ENCODE results near the gene ARL6IP4. TPM values are rescaled to one million over a fixed set of nuclear protein-coding genes. Genes with fewer than 3 reads are reported as not detected.

The ARL6IP4 gene
- polyA plus RNA-seq, 2 donors, result 161 to 184 TPM

DNA sequence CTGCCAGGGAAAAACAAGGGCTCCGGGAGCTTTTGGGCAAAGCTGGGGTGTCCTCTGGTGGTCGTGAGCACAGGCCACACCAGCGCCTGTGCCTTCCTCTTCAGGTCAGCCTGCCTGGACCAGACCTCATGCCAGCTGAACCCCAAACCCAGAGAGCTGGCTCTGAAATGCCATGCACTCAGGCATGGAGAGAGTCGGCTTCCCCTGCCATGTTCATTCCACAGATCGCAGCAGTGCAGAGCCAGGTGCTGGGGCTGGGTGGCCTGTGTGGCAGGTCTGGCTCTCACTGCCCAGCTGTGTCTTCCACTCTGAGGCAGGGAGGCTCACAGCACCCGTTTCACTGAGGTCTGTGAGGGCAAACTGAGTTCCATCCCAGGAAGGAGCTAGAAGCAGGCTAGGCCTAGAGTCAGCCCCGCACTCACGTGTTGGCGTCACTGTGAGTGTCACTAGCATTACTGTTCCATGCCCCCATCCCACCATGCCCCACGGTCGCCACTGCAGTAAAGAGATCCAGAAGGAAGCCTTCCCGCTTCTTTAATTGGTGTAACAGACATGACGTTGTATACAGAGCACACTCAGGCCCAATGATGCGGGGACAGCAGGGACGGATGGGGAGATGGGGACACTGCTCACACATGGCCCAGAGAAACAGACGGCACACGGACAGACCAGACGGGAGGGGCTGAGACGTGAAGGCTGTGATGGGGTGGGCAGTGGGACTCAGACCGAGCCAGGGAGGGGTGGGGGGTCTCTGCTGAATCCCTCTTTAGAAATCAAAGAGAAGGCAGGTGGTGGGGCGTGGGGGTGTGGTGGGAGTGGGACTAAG is 2.7 kb downstream of the ARL6IP4 start:
- H3K4me3 ChIP-seq (ENCODE audit: low read depth in 1 of 2, low read length in 2 of 2), result no peak overlapping the region
- peak overlapping the region in 1 of 2 donors; percentile 2 for H3K27ac ChIP-seq (ENCODE audit: low read depth in 2 of 2, low read length in 1 of 2)
- H3K4me1 ChIP-seq (ENCODE audit: control insufficient read depth in 2 of 2, insufficient read depth in 2 of 2, low read length in 1 of 2), result peaks cover 18 to 37% of the 10 kb centered on the region in 2 donors
- H3K9me3 ChIP-seq (ENCODE audit: control insufficient read depth in 2 of 2, insufficient read depth in 1 of 2, low read depth in 1 of 2, low read length in 1 of 2), result no peaks in the 10 kb centered on the region
- peaks cover 0 to 47% of the 10 kb centered on the region in 2 donors for H3K36me3 ChIP-seq (ENCODE audit: control insufficient read depth in 2 of 2, insufficient read depth in 2 of 2, low read length in 1 of 2)
- WGBS, 2 donors, result 72 to 73% methylated on average over 20 to 21 of the region's 21 CpGs
- H3K27me3 ChIP-seq (ENCODE audit: control insufficient read depth in 1 of 2, insufficient read depth in 2 of 2, low read length in 2 of 2), result no peaks in the 10 kb centered on the region

DNA sequence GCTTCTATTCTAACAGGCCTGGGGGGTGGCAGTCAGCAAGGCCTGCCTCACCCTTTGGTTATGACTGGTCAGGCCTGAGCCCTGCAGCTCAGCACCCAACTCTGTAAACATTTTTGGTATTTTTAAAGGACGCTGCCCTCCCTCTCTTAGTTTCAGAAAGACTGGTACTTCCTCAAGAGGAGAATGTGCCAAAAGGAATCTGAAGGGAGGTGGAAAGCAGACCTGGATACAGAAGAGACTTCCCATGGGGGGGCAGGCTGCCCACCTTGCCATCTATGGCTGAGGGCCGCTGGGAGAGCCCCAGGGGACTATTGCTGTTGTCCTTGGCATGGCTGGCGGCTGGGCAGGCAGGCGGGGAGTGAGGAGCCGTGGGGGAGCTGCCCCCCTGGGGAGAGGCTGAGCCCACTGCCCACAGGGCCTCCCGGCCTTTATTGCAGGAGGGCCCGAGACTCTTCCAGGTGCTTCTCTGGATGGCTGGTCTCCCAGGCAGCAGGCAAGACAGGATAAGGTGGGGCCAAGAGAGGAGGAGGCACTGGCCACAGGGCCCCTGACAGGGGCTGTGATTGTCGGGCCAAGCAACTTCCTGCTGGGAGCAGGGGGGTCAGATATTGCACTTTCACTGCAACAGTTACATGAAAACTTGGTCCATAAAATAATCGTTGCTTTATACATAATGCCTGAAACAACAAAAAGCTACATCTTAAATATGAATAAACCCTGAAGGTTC is 3.5 kb downstream of the ARL6IP4 start:
- H3K27me3 ChIP-seq (ENCODE audit: control insufficient read depth in 1 of 2, insufficient read depth in 2 of 2, low read length in 2 of 2), result no peaks in the 10 kb centered on the region
- no peaks in the 10 kb centered on the region for H3K9me3 ChIP-seq (ENCODE audit: control insufficient read depth in 2 of 2, insufficient read depth in 1 of 2, low read depth in 1 of 2, low read length in 1 of 2)
- H3K4me3 ChIP-seq (ENCODE audit: low read depth in 1 of 2, low read length in 2 of 2), result no peak overlapping the region
- H3K36me3 ChIP-seq (ENCODE audit: control insufficient read depth in 2 of 2, insufficient read depth in 2 of 2, low read length in 1 of 2), result peaks cover 0 to 48% of the 10 kb centered on the region in 2 donors
- H3K4me1 ChIP-seq (ENCODE audit: control insufficient read depth in 2 of 2, insufficient read depth in 2 of 2, low read length in 1 of 2), result peaks cover 18 to 34% of the 10 kb centered on the region in 2 donors
- 35 to 44% methylated on average over 9 of the region's 9 CpGs for WGBS, 2 donors
- H3K27ac ChIP-seq (ENCODE audit: low read depth in 2 of 2, low read length in 1 of 2), result peak overlapping the region in 1 of 2 donors; percentile 14

DNA sequence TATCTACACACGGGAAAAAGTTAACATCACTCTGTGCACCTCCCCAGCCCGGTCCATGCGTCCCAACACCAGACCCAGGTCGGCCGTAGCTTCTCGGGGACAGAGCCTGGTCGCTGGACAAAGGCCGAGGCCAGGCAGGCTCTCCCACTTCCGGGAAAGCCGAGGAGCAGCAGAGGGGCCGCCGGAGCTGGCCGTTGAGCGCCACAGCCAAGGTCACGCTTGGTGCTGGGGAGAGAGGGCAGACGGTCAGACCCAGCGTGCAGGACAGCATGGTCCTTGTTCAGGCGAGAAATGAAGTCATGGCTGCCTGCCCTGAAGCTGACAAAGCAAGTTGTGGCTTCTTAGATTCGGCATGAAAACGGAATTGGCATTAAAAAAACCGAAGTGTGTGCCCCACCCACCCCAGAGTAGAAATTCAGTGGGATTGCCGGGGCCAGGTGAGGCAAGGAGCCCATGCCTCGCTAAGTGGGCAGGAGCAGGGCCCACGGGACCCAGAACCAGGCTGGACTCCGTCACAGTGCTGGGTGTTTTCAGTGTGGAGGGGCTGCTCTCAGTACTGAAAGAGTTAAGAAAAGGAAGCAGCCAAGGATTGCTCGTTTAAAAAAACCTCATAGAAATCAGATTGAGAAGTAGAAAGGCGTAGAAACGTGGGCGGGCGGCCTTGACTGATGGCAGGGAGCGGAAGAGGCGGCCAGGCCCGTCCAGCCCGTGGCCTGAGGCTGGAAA is 4.3 kb downstream of the ARL6IP4 start:
- Histone ChIP-seq H3K4me1 (ENCODE audit: control insufficient read depth in 2 of 2, insufficient read depth in 2 of 2, low read length in 1 of 2) (peaks cover 14 to 31% of the 10 kb centered on the region in 2 donors), H3K36me3 (ENCODE audit: control insufficient read depth in 2 of 2, insufficient read depth in 2 of 2, low read length in 1 of 2) (peaks cover 0 to 48% of the 10 kb centered on the region in 2 donors), H3K27ac (ENCODE audit: low read depth in 2 of 2, low read length in 1 of 2) (peak overlapping the region in 1 of 2 donors; percentile 61), H3K27me3 (ENCODE audit: control insufficient read depth in 1 of 2, insufficient read depth in 2 of 2, low read length in 2 of 2) (no peaks in the 10 kb centered on the region), H3K4me3 (ENCODE audit: low read depth in 1 of 2, low read length in 2 of 2) (no peak overlapping the region), H3K9me3 (ENCODE audit: control insufficient read depth in 2 of 2, insufficient read depth in 1 of 2, low read depth in 1 of 2, low read length in 1 of 2) (no peaks in the 10 kb centered on the region)
- 27 to 28% methylated on average over 34 of the region's 34 CpGs for WGBS, 2 donors

DNA sequence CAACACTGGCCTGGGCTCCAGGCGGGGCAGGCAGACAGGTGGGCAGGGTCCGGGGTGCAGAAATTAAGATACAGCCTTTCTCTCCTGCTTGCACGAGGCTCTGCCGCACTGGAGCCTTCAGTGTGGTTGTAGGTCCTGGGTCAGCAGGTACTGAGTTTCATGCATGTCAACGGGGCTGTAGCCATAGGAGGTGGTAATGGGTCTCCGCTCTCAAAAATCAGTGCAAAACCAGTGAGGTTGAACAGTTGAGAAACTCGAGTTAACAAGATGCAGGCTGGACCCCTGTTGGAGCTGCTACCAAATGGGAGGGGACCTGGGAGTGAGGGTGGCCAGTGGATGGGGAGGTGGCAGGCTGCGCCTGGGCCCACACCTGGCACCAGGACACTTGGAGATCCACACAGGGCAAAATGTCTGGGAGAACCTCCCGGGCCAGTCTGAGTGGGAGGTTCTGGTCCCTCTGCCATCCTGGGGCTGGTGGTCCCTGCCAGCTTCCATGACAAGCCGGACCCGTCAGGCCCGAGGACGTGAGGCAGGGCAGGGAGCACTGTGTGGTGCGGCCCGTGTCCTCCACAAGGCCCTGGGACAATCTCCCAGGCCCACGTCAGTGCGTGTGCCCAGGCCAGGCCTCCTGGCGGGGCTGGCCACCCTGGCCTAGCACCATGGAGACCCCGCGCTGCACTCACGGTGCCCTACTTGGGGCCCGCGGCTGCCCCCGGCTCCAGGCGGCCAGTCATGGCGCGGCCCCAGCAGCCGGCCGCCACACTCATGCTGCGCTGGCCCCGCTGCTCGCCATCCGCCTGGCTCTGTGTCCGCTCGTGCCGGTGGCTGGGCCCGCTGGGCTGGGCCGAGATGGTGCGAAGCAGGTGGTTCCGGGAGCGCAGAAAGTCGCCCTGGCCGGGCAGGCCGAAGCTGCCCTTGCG is 5.1 kb downstream of the ARL6IP4 start:
- Histone ChIP-seq H3K27me3 (ENCODE audit: control insufficient read depth in 1 of 2, insufficient read depth in 2 of 2, low read length in 2 of 2) (no peaks in the 10 kb centered on the region), H3K9me3 (ENCODE audit: control insufficient read depth in 2 of 2, insufficient read depth in 1 of 2, low read depth in 1 of 2, low read length in 1 of 2) (no peaks in the 10 kb centered on the region), H3K4me3 (ENCODE audit: low read depth in 1 of 2, low read length in 2 of 2) (no peak overlapping the region), H3K27ac (ENCODE audit: low read depth in 2 of 2, low read length in 1 of 2) (peak overlapping the region in 1 of 2 donors; percentile 14), H3K4me1 (ENCODE audit: control insufficient read depth in 2 of 2, insufficient read depth in 2 of 2, low read length in 1 of 2) (peaks cover 14 to 31% of the 10 kb centered on the region in 2 donors), H3K36me3 (ENCODE audit: control insufficient read depth in 2 of 2, insufficient read depth in 2 of 2, low read length in 1 of 2) (peaks cover 0 to 50% of the 10 kb centered on the region in 2 donors)
- WGBS, 2 donors, result 89% methylated on average over 45 of the region's 45 CpGs

DNA sequence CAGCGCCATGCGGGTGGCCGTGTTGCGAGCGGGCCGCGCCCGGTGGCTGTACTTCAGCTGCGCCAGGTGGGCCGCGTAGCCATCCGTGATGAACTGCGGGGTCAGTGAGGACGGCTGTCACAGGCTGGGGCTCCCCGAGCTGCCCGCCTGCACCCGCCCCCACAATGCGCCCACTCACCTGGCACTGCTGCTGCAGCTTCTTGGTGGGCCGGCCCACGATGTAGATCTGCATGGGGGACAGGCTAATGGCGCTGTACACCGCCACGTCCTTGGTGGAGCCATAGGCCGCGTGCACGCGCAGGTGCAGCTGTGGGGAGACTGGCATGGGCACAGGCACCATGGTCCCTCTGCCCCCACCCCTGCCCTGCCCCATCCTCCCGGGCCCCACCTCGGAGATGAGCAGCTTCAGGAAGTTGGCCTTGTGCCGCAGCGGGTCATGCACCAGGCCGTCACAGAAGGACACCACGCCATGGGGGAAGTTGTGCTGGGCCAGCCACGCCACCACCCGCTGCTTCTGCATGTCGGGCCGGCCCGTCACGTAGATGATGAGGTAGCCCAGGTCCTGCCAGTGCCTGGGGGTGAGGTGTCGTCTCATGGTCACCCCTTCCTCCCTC is 5.9 kb downstream of the ARL6IP4 start:
- no peaks in the 10 kb centered on the region for H3K27me3 ChIP-seq (ENCODE audit: control insufficient read depth in 1 of 2, insufficient read depth in 2 of 2, low read length in 2 of 2)
- no peaks in the 10 kb centered on the region for H3K9me3 ChIP-seq (ENCODE audit: control insufficient read depth in 2 of 2, insufficient read depth in 1 of 2, low read depth in 1 of 2, low read length in 1 of 2)
- no peak overlapping the region for H3K4me3 ChIP-seq (ENCODE audit: low read depth in 1 of 2, low read length in 2 of 2)
- H3K4me1 ChIP-seq (ENCODE audit: control insufficient read depth in 2 of 2, insufficient read depth in 2 of 2, low read length in 1 of 2), result peaks cover 12 to 30% of the 10 kb centered on the region in 2 donors
- H3K36me3 ChIP-seq (ENCODE audit: control insufficient read depth in 2 of 2, insufficient read depth in 2 of 2, low read length in 1 of 2), result peaks cover 0 to 54% of the 10 kb centered on the region in 2 donors
- 95 to 96% methylated on average over 39 to 40 of the region's 40 CpGs for WGBS, 2 donors
- H3K27ac ChIP-seq (ENCODE audit: low read depth in 2 of 2, low read length in 1 of 2), result no peak overlapping the region

DNA sequence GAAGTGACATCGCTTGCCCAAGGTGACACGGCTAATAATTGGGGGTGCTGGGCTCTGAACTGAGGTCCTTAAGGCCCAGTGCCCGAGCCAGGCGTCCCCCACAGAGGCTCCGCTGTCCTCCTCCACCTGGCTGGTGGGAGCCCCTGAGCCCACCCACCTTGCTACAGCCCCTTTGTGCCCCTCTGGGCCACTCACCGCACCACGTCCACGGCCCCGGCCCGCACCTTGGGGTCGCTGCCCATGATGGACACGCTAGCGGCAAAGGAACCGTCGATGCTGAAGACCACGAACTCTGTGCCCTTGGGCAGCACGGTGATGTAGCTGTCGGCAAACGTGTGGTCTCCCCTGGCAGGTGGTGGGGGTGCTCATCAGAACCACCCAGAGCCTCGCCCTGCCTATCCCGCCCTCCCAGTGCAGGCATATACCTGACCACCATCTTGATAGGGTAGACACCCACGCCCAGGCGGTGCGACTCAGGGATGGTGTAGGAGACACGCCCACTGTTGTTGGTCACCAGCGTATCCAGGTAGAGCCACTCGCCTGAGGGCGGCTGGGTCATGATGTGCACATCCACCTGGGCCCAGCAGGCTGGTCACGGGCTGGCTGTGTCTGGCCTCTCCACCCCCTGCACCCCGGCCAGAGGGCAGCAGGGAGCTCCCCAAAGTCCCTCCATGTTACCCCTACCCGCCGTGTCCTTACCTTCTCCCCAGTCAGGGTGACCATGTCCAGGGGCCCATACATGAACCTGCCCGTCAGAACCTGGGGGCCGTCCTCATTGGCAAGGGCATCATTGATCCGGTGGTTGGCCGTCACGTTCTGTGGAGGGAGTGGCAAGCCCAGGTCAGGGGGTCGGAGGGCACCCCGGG is 6.8 kb downstream of the ARL6IP4 start:
- H3K4me3 ChIP-seq (ENCODE audit: low read depth in 1 of 2, low read length in 2 of 2), result no peak overlapping the region
- no peak overlapping the region for H3K27ac ChIP-seq (ENCODE audit: low read depth in 2 of 2, low read length in 1 of 2)
- H3K9me3 ChIP-seq (ENCODE audit: control insufficient read depth in 2 of 2, insufficient read depth in 1 of 2, low read depth in 1 of 2, low read length in 1 of 2), result no peaks in the 10 kb centered on the region
- peaks cover 5 to 21% of the 10 kb centered on the region in 2 donors for H3K4me1 ChIP-seq (ENCODE audit: control insufficient read depth in 2 of 2, insufficient read depth in 2 of 2, low read length in 1 of 2)
- H3K36me3 ChIP-seq (ENCODE audit: control insufficient read depth in 2 of 2, insufficient read depth in 2 of 2, low read length in 1 of 2), result peaks cover 0 to 51% of the 10 kb centered on the region in 2 donors
- H3K27me3 ChIP-seq (ENCODE audit: control insufficient read depth in 1 of 2, insufficient read depth in 2 of 2, low read length in 2 of 2), result no peaks in the 10 kb centered on the region
- 90 to 92% methylated on average over 39 of the region's 39 CpGs for WGBS, 2 donors

DNA sequence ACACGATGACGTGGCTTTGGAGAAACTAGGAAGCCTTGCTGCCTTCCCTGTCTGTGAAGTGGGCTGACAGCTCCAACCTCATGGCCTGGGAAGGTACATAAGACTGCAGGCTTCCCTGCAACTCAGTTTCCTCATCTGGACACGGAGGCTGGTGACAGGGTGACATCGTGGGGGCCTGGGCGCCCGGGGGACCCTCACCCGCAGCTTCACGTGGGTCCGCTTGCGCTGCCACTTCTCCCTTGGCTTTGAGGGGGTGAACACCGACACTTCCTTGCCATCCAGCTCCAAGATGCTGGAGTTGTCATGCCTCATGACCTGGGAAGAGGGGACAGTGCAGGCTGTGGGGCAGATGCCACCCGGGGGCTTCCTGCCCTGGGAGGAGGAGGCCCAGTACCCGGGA is 7.6 kb downstream of the ARL6IP4 start:
- peaks cover 0 to 15% of the 10 kb centered on the region in 2 donors for H3K4me1 ChIP-seq (ENCODE audit: control insufficient read depth in 2 of 2, insufficient read depth in 2 of 2, low read length in 1 of 2)
- peaks cover 0 to 45% of the 10 kb centered on the region in 2 donors for H3K36me3 ChIP-seq (ENCODE audit: control insufficient read depth in 2 of 2, insufficient read depth in 2 of 2, low read length in 1 of 2)
- H3K9me3 ChIP-seq (ENCODE audit: control insufficient read depth in 2 of 2, insufficient read depth in 1 of 2, low read depth in 1 of 2, low read length in 1 of 2), result no peaks in the 10 kb centered on the region
- H3K4me3 ChIP-seq (ENCODE audit: low read depth in 1 of 2, low read length in 2 of 2), result no peak overlapping the region
- no peak overlapping the region for H3K27ac ChIP-seq (ENCODE audit: low read depth in 2 of 2, low read length in 1 of 2)
- WGBS, 2 donors, result 89% methylated on average over 13 of the region's 13 CpGs
- H3K27me3 ChIP-seq (ENCODE audit: control insufficient read depth in 1 of 2, insufficient read depth in 2 of 2, low read length in 2 of 2), result no peaks in the 10 kb centered on the region

DNA sequence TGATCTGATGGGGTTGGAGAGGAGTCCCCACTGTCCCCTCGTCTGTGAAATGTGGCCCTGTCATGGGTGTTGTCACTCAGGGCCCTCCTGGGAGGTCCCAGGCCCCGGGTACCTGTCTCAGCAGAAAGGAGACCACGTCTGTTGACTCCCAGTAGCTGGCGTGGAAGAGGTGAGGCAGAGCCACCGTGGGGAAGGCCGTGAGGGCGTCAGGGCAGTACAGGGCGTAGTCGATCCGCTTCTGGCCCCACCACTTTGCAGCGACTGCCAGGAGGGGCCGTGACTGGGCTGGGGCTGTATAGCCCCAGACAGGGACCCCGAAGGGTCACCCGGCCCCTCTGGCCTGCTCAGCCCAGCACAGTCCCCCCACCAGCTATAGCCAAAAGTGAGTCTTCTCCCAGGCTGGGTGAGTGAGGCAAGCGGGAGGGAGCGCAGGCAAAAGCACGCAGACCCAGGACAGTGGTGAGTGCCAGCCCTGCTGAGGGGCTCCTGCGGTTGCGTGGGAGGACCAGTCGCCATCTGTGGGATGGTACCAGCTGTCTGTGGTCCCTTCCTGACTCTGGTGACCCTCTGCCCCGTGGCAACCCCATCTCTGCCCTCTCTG is 8.2 kb downstream of the ARL6IP4 start:
- 88% methylated on average over 21 of the region's 21 CpGs for WGBS, 2 donors
- H3K27me3 ChIP-seq (ENCODE audit: control insufficient read depth in 1 of 2, insufficient read depth in 2 of 2, low read length in 2 of 2), result no peaks in the 10 kb centered on the region
- H3K36me3 ChIP-seq (ENCODE audit: control insufficient read depth in 2 of 2, insufficient read depth in 2 of 2, low read length in 1 of 2), result peaks cover 0 to 41% of the 10 kb centered on the region in 2 donors
- no peak overlapping the region for H3K4me3 ChIP-seq (ENCODE audit: low read depth in 1 of 2, low read length in 2 of 2)
- H3K4me1 ChIP-seq (ENCODE audit: control insufficient read depth in 2 of 2, insufficient read depth in 2 of 2, low read length in 1 of 2), result peaks cover 0 to 14% of the 10 kb centered on the region in 2 donors
- H3K27ac ChIP-seq (ENCODE audit: low read depth in 2 of 2, low read length in 1 of 2), result no peak overlapping the region
- H3K9me3 ChIP-seq (ENCODE audit: control insufficient read depth in 2 of 2, insufficient read depth in 1 of 2, low read depth in 1 of 2, low read length in 1 of 2), result no peaks in the 10 kb centered on the region

Data from esophagus (tissue), 2 donors.